UCSD-AML1 (cell line): ENCODE data around the gene GPR37L1.
"Not testable (repeated sequence)": the region's sequence is repeated elsewhere in the genome, so short reads cannot be mapped to it uniquely, and the experiment has no call there.

ENCODE experiments used
- DNase-seq: peaks from one replicate; lab custom pipeline; 2025; ENCODE audit not compliant: unreplicated experiment; lab: John Stamatoyannopoulos, UW

Gene GPR37L1

DNA sequence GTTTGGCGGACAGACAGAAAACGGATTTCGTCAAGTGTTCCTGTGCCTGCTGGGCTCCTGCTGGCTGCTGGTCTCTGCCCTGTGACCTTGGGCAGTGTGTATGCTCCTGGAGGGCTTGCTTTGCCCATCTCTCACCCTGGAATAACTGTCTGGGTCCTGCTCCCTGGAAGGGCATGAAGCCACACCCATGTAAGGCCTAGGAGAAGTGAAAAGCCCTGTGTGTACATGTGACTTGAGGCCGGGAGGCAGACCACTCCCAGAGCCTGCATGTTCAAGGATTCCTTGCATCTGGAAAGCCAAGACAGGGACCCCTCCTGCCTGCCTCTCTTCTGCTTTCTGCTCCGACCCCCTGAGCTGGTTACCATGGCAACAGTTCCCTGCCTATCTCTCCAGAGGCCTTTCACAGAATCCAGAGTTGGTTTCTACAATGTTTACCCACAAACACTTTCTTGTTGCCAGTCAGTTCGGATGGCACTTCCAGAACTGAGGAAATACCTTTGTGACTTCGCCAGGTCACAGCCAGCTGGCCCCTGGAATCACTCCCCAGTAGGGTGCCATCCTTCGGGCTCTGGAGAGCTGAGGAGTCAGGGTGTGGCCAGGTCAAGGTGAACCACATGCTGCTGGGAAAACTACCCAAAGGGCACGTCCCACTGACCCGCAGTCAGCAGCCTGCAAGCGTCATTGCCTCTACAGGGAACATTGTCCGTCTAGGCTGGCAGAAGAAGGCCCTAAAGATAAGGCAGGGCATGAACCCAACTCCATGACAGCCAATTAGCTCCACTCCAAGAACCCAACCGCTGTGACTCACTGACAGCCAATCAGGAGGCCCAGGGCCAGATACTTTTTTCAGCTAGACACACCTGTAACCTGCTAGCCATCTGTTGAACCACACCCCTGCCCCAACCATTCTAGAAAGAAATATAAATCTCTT is 14.7 kb upstream of the GPR37L1 start:
- DNase-seq, result no peak

DNA sequence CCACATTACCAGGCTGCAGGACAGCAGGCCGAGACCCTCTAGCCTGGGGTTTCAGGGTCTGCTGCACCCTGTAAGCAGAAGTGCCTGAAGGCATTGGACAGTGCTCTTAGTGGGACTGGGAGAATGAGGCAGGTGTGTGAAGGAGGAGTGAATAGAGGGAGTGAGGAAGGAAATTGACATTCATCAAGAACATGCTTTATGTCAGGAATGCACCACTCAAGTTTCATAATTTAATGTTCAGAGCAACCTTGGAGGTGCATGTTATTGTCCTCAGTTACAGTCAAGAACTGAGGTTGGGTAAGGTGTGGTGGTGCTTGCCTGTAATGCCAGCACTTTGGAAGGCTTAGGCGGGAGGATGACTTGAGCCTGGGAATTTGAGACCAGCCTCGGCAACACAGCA is 11.7 kb upstream of the GPR37L1 start:
- DNase-seq, result no peak

DNA sequence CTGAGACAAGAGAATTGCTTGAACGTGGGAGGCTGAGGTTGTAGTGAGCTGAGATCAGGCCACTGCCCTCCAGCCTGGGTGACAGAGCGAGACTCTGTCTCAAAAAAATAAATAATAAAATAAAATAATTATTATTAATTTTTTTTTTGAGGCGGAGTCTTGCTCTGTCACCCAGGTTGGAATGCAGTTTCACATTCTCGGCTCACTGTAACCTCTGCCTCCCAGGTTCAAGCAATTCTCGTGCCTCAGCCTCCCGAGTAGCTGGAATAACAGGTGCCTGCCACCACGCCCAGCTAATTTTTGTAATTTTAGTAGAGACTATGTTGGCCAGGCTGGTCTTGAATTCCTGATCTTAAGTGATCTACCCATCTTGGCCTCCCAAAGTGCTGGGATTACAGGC is 11.1 kb upstream of the GPR37L1 start:
- not testable (repeated sequence) for DNase-seq

DNA sequence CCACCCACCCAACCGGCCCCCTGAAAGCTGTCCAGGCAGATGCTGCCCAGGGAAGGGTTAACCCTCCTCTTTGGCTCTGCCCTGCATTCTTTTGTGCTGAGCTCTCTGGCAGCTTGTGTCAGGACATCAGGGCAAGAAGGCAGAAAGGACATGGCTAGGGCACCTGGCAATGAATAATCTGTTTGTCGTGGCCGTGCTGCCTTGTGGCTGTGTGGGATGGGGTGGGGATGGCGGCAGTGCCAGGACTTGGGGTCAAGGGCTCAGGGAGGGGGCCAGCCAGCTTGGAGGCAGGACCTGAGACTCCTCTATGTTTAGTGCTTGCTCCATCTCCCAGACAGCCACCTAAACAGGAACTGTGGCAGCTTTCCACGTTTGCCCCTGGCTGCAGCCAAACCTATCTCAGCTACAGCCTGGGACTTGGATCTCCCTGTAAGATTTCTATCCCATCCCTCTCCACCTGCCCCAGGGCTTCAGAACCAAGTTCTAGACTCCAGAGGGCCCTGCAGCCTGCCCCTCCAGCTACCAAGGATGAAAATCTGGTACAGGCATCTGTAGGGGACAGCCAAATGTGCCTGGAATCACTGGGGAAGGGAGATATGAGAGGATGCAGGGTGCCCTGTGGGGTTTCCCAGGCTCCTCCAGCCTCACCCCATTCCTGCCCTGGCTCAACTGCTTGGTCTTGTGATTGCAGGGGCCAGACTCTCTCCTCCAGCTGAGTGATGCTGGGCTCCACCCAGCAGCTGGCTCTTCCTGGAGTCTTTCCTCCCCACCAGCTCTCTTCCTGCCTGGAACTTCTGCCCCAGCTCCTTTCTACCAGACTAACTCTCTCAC is 9.6 kb upstream of the GPR37L1 start:
- no peak for DNase-seq

DNA sequence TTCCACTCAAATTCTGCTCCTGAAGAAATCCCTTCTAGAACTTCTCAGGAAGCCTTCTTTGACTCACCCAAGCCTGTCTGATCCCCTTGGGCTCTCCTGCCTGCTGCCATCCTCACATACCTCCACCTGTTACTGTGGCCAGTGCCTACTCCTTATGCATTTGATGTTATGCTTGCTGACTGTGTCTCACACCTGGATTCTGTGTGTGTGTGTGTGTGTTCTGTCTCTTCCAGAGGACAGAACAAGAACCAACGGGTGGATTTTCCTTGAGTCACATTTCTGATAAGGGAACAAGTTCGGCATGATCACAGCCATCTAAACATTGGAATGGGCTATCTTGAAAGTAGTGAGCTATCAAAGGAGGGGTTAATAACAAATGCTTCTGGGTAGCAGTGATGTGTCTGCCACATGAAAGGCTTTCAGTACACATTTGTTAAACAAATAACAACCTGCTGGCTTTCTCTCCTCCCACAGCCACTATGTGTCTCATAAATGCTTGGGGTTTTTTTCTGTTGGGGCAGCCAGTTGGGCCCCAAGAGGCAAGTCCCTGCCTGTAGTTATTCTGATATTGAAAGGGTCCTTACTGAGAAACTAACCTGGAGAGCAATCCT is 8.9 kb upstream of the GPR37L1 start:
- no peak for DNase-seq

DNA sequence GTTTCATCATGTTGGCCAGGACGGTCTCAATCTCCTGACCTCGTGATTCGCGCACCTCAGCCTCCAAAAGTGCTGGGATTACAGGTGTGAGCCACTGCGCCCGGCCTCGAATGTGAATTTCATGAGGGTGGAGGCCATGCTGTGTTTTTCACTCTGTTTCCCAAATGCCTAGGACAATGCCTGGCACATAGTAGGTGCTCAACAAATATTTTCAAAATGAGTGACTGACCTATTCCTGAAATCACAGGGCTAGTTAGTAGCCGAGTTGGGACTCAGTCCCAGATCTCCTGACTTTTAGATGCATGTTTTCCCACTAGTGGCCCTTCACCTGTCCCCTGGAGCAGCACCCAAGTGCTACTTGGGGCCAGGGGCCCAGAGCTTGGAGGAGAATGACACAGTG is 6.4 kb upstream of the GPR37L1 start:
- DNase-seq, result no peak

DNA sequence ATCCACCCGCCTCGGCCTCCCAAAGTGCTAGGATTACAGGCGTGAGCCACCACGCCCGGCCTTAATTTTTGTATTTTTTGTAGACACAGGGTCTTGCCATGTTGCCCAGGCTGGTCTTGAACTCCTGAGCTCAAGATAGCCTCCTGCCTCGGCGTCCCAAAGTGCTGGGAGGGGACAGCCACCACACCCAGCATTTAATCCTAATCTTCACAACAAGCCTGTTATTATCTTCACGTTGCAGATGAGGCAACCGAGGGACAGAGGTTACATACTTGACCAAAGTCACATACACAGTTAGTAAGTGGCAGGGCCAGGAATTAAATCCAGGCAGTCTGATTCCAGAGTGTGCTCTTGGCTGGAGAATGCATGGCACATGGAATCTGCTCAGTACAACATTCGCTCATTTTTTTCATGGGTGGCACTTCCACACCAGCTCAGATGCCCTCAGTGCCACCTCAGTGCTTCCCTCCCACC is 4.8 kb upstream of the GPR37L1 start:
- DNase-seq, result no peak

DNA sequence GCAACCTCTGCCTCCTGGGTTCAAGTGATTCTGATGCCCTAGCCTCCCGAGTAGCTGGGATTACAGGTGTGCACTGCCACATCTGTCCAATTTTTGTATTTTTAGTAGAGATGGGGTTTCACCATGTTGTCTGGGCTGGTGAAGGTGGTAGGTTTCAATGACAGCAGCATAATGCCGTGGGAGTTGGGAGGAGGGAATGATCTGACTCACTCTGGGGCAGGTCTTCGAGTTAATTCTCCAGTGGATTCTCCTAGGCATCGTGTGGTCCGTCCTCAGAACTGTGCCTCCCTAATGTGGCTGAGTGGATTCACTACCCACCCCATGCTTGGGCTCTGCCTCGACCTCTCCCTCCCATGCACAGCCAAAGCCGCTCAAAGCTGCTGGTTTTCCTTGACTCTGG is 1.7 kb upstream of the GPR37L1 start:
- DNase-seq, result no peak

DNA sequence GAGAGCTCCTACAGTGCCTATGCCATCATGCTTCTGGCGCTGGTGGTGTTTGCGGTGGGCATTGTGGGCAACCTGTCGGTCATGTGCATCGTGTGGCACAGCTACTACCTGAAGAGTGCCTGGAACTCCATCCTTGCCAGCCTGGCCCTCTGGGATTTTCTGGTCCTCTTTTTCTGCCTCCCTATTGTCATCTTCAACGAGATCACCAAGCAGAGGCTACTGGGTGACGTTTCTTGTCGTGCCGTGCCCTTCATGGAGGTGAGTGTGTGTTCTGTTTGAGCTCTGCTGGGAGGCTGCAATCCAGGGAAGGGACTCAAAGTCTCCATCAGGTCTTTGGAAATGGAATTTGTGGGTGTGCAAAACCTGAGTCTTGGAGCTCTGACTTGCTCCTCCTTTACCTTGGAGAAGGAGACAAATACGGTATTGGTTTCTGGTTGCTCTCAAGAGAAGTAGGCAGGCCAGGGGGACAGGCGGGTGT is 658 bp downstream of the GPR37L1 start:
- no peak for DNase-seq

DNA sequence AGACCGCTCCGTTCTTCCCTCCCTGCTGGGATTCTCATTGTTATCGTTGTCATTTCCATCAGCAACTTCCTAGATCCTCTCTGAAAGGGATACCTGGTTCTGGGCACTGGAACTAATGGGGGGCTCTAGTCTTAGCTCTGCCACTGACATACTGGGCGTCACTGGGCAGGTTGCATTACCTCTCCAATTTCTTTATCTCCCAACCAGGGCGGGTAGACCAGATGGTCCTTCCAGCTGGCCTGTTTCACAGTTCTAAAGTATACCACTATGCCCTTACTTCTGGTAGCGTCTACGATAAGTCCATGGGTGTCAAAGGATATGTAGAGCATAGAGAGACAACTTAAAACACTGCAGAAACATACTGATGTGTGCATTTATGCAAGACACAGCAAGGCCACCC is 1.4 kb downstream of the GPR37L1 start:
- DNase-seq, result no peak

DNA sequence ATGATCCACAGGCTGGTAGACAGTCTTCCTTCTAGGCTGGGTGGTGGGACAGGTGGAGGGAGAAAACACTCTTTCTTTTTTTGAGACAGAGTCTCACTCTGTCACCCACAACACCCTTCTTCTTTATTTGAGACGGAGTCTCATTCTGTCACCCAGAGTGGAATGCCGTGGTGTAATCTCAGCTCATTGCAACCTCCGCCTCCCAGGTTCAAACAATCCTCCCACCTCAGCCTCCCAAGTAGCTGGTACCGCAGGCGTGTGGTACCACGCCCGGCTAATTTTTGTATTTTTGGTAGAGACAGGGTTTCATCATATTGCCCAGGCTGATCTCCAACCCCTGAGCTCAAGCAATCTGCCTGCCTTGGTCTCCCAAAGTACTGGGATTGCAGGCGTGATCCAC is 2.9 kb downstream of the GPR37L1 start:
- no peak for DNase-seq

DNA sequence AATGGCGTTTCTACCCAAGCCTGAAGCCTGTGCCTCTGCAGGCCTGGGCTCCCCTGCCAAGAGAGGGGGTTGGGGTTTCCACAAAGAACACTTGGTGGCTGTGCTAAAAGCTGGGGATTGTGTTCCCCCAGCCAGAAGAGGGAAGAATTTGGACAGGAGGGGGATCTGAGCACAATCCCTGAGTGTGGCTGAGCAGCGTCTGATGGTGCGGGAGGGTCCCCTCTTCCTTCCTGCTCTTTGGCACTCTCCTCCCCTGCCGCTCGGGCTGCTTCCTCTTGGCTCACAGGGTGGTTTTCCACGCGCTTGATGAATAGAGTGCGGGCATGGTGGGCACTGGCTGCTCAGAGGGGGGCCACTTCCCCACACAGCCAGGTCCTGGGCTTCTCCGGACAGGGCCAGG is 3.7 kb downstream of the GPR37L1 start:
- DNase-seq, result peak; percentile 54

DNA sequence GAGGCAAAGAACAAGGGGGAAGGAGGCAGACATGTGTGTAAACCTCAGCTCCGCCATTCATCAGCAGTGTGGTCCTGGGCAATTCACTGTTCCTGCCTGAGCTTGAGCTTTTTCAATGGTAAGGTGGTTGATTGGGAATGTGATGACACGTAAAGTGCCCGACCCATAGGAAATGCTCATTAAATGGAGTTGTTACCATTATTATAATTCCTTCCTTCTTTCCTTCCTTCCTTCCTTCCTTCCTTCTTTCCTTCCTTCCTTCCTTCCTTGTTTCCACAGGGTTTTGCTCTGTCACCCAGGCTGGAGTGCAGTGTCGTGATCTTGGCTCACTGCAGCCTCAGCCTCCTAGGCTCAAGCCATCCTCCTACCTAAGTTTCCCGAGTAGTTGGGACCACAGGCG is 4.3 kb downstream of the GPR37L1 start:
- no peak for DNase-seq

DNA sequence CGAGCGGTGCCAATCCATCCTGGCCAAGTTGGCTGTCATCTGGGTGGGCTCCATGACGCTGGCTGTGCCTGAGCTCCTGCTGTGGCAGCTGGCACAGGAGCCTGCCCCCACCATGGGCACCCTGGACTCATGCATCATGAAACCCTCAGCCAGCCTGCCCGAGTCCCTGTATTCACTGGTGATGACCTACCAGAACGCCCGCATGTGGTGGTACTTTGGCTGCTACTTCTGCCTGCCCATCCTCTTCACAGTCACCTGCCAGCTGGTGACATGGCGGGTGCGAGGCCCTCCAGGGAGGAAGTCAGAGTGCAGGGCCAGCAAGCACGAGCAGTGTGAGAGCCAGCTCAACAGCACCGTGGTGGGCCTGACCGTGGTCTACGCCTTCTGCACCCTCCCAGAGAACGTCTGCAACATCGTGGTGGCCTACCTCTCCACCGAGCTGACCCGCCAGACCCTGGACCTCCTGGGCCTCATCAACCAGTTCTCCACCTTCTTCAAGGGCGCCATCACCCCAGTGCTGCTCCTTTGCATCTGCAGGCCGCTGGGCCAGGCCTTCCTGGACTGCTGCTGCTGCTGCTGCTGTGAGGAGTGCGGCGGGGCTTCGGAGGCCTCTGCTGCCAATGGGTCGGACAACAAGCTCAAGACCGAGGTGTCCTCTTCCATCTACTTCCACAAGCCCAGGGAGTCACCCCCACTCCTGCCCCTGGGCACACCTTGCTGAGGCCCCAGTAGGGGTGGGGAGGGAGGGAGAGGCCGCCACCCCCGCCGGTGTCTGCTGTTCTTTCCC is 5.3 kb downstream of the GPR37L1 start:
- DNase-seq, result no peak

DNA sequence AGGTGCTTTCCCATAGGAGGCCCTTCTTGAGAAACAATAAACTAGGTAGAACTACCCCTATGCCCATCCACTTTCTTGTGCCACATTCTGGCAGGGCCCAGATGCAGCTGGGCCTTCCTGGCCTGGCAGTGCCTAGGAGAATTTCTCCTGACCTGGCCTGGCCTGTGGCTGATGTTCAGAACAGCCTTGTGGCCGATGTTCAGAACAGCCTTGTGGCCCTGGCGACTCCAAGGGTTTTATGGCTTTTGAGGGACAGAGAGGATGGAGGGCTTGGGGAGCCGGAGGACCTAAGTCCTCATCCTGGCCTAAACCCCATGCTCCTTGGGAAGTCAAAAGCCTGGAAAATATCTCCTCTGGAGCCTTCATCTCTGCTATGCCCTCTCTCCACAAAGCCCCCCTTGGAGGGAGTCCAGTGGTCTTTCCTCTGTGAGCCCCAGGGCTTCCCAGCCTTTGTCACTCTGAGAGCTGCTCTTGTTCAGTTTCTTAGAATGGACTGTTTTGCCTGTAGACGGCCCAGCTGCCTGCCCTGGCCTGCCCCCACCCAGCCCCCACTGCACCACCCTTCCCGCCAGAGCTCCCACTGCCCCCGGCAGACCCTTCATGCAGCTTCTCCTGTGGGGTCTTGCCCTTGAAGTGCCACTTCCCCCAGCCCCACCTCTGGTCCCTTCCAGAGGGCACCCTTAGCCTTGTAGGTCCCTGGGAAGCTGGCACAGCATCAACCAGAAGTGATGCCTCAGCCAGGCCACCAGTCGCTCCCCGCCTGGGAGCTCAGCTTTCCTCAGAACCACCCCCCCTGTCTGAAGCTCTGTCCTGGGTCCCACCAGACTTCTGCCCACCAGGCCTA is 7.0 kb downstream of the GPR37L1 start:
- no peak for DNase-seq

DNA sequence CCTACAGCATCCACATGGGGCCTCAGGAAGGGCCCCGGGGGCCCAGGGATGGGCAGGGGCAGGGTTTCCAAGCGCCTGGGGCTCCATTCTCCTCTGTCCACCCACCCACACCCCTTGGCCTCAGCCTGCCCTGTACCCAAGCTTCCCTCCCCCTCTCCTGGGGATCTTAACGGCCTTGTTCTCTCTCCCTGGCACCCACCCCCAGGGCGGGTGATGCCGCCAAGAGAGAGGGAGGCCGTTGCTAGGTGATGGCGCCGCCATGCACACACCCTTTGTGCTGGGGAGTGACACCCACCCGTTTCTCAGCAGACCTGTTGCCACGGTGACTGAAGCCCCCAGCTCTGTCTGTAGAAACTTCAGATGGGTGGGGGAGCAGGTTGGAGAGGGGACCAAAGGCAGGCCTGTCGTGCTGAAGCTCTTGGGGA is 7.6 kb downstream of the GPR37L1 start:
- no peak for DNase-seq

DNA sequence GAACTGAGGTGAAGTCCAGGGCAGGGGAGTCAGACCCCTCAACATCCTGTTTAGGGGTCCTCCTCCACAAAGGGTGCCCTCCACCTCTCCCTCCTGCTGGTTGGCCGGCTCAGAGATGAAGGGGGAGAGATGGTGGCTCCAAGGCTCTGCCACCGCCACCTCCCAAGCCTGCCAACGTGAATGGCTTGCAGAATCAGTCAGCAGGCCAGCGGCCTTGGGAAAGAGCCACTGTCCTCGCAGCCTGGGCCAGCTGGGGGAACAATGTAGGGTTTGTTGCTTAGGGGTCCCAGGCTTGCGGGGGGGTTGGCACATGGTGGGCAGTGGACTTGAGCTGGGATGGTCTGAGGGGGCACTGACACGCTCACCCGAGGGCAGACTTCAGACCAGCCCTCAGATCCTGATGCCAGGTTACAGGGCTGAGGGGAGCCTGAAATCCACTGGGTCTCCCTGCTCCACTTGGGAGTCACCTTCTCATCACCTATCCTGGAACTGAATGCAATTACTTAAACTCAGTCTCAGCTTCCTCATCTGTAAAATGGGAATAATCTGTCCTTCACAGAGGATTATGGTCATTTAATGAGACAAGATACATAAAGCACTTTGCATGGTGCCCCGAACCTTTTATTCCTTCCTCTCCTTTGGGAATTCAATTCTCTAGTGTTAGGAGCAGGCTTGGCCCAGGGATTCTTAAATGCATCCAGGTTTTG is 8.3 kb downstream of the GPR37L1 start:
- DNase-seq, result no peak

DNA sequence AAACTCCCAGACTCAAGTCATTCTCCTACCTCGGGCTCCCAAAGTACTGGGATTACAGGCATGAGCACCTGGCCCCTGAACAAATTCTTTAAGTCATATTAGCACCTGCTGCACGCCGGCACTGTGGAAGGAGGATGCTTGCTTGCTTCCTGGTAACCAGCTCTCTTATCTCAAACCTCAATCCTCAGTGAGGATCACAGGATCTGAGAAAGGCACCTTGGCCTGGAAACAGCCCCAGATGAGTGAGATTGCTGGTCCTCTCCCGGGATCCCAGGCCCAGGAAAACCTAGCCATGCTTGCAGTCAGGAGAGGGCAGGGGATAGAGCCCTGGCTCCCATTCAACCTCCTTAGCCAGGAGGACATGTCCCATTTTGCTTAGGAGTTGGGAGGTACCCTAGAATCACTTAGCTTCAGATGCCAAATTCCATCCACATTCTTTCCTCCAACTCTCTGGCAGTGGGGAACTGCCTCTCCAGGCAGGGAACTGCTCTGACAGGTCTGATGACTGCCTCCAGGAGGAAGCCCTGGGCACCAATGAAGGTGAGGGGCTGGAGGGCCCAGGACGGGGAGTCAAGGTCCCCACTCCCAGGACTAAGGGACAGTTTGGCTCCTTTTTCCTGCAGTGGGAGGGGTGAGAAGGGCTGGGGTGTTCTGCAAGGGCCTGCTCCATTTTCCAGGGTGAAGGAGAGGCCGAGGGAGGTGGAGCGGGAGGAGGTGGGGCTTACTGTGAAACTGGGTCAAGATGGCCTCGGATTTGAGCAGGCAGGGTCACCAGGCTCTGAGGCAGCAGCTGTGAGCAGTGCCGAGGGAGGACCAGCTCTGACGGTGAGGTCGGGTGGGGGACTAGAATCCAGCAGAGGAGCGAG is 9.5 kb downstream of the GPR37L1 start:
- DNase-seq, result no peak
